GM12874 (cell line): ENCODE data around the gene ARHGAP6.

ENCODE experiments used
- CTCF ChIP-seq: IDR thresholded peaks from 2 replicates; pipeline ENCODE4 v1.5.1; 2011; ENCODE audit warnings: low read depth, mild to moderate bottlenecking, control low read depth, low read length, moderate library complexity; ENCODE audit not compliant: insufficient read depth

Gene ARHGAP6

GRCh38 chrX:11641349-11642065, 24.2 kb downstream of the ARHGAP6 start:
- TF ChIP-seq CTCF, result no peak

- no peak for TF ChIP-seq CTCF
These were observed 25.6 kb downstream of the ARHGAP6 start for GRCh38 chrX:11640089-11640488.

- TF ChIP-seq CTCF, result no peak
These were observed 33.0 kb downstream of the ARHGAP6 start for GRCh38 chrX:11632732-11633131.

- no peak for TF ChIP-seq CTCF
These were observed 36.0 kb downstream of the ARHGAP6 start for GRCh38 chrX:11629593-11630211.

- TF ChIP-seq CTCF, result no peak
These were observed 37.3 kb downstream of the ARHGAP6 start for GRCh38 chrX:11628399-11628798.

GRCh38 chrX:11626351-11626750, 39.4 kb downstream of the ARHGAP6 start:
- no peak for TF ChIP-seq CTCF

- no peak for TF ChIP-seq CTCF
These were observed 46.3 kb downstream of the ARHGAP6 start for GRCh38 chrX:11619441-11619840.
